BLaER1 treated with 17β-estradiol and CSF1 and Interleukin-3, amounts not matched to agents 10 nM and 100 nM (cell line): Measurements from ENCODE around the gene GLIS1.

Experiments used
- H3K27ac ChIP-seq, 11 experiments: shearing (Covaris generic); formaldehyde crosslinking; 2 replicates each; pipeline ENCODE4 v1.8.1; 2022
- H3K27me3 ChIP-seq, 11 experiments: shearing (Covaris generic); formaldehyde crosslinking; 2 replicates each; pipeline ENCODE4 v1.8.1; 2022
- H3K36me3 ChIP-seq, 11 experiments: shearing (Covaris generic); formaldehyde crosslinking; 2 replicates each; pipeline ENCODE4 v1.8.1; 2022
- H3K4me1 ChIP-seq, 10 experiments: shearing (Covaris generic); formaldehyde crosslinking; 2 replicates each; pipeline ENCODE4 v1.8.1; 2022
- H3K4me2 ChIP-seq, 11 experiments: shearing (Covaris generic); formaldehyde crosslinking; 2 replicates each; pipeline ENCODE4 v1.8.1; 2022
- H3K4me3 ChIP-seq, 10 experiments: shearing (Covaris generic); formaldehyde crosslinking; 2 replicates each; pipeline ENCODE4 v1.8.1; 2022
- H3K9ac ChIP-seq, 11 experiments: shearing (Covaris generic); formaldehyde crosslinking; 2 replicates each; pipeline ENCODE4 v1.8.1; 2022
- H3K9me3 ChIP-seq, 11 experiments: shearing (Covaris generic); formaldehyde crosslinking; replicated peaks in 1 of 11; 2 replicates each; pipeline ENCODE4 v1.8.1; 2022
- H4K20me1 ChIP-seq, 11 experiments: shearing (Covaris generic); formaldehyde crosslinking; 2 replicates each; pipeline ENCODE4 v1.8.1; 2022
- Cebpa-rat ChIP-seq, 11 experiments: shearing (Covaris generic); IDR thresholded peaks; 2 replicates each; pipeline ENCODE4 v1.8.1; 2022

Gene GLIS1

DNA sequence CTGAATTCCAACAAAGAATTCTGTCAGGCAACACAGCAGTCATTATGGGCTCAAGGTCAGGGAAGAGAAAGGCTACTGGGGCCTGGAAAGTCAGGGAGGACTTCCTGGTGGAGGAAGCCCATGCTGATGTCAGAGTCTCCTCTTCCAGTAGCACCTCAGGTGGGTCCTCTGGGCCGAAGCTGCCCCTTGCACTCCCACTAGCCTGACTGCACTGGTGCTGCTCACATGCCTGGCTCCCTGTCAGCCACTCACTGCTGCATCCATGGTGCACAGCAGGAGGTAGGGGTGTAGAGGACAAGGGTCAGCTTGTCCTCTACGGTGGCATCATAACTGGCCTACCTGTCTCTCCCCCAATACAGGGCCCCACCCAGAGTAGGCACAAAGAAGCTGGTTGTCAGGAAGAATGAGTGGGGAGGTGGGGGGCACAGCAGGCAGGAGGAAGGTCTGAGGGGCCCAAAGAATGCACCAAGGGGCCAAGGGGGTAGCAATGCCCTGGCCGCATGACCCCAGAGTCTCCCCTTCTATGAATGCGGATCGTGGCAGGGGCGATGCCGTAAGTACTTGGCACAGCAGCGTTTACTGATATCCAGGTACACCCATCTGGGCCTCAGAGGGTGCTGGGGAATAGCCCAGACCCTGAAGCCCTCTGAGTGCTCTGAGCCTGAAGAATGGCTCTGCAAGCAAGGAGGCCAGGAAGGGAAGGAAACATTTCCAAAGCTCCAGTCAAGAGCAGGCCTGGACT lies 80.3 kb downstream of the GLIS1 start:
- Histone ChIP-seq H3K4me3 (no peak overlapping the region), H3K9me3 (no peaks in the 10 kb centered on the region), H3K9ac (no peak overlapping the region), H3K27ac (no peak overlapping the region), H3K27me3 (no peaks in the 10 kb centered on the region), H3K4me1 (peaks cover 16 to 22% (median 21%) of the 10 kb centered on the region in 10 experiments; a peak in 19 of 20 replicates), H3K4me2 (no peak overlapping the region), H4K20me1 (no peaks in the 10 kb centered on the region; a peak in 2 of 22 replicates), H3K36me3 (no peaks in the 10 kb centered on the region)
- no peak for TF ChIP-seq Cebpa-rat (IDR thresholded peaks at IDR 0.05)

DNA sequence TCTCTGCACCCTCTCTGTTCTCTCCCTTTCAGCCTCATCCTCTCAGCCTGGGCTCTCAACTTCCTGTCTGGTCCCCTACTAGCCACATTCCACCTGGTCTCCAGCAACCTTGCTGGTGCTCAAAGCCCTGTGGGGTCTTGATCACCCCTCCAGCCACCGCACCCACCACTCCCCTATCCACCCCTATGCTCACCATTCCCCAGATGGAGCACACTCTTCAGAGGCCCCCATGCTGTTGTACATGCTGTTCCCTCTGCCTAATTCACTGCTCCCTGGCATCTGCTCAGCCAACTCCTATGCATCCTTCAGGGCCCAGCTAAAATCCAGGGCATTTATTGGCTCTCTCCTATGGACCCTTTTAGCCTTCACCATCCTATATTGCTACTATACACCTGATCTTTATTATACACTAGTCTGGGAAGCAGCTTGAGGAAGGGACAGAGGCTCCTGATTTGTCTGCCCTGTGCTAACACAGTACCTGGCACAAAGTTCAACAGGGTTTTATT lies 81.0 kb downstream of the GLIS1 start:
- H3K9ac ChIP-seq: no peak overlapping the region
- H3K27ac ChIP-seq: no peak overlapping the region
- H3K4me3 ChIP-seq: no peak overlapping the region
- no peaks in the 10 kb centered on the region for H3K9me3 ChIP-seq
- no peaks in the 10 kb centered on the region for H3K36me3 ChIP-seq
- peaks cover 16 to 22% (median 21%) of the 10 kb centered on the region in 10 experiments; a peak in 19 of 20 replicates for H3K4me1 ChIP-seq
- H4K20me1 ChIP-seq: no peaks in the 10 kb centered on the region; a peak in 2 of 22 replicates
- no peaks in the 10 kb centered on the region for H3K27me3 ChIP-seq
- H3K4me2 ChIP-seq: no peak overlapping the region
- TF ChIP-seq Cebpa-rat (IDR thresholded peaks at IDR 0.05): no peak

DNA sequence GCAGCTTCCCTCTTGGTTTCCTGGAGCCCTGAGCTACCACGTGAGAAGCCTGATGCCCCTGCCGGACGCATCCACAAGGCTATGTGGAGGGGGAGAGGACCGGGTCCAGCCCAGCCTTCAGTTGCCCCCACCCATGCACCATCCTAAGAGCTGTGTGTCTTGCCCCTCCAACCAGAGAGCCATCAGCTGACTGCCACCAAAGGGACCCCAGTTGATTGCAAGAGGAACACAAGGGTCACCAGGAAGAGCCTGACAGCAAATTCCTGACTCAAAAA lies 81.5 kb downstream of the GLIS1 start:
- no peak for TF ChIP-seq Cebpa-rat (IDR thresholded peaks at IDR 0.05)
- H3K27me3 ChIP-seq: no peaks in the 10 kb centered on the region
- H3K4me3 ChIP-seq: no peak overlapping the region

DNA sequence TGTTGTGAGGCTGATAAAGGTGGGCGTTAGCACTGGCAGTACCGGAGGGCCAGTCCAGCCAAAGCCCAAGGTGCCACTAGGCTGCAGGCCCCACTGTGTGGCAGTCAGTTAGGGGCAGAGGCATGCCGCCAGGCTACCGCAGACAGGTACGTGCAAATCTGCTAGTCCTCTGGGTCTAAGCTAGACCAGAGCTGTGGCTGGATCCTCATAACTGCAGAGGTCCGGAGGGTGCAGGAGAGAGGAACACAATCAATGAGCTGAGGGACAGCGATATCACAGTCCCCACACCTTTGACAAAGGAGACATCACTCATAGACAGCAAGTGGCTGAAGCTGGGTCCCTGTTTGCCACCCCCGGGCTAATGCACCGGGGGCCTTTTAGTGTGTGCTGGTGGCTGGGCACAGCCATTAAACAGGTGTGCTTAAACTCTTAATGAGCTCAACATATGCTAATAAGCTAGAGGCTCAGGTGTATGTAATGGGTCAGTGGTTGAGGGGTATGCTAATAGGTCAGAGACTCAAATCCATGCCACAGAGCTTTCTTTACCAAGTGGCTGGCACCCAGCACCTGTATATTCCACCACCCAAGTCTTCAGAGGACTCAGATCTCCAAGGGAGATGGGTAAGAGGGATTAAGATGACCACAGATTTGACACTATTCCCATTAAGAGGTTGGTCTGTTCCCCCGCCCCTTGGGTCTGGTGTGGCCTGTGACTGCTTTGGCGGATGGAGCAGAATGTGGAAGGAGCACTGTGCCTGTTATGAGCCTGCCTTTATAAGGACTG lies 82.0 kb downstream of the GLIS1 start:
- peak overlapping the region; percentile 17 to 76 (median 53); a peak in 17 of 22 replicates for H3K4me2 ChIP-seq
- H3K27me3 ChIP-seq: no peaks in the 10 kb centered on the region

More for the DNA sequence above, 81.5 kb downstream of the GLIS1 start:
- Histone ChIP-seq H3K9ac (no peak overlapping the region), H3K4me1 (peaks cover 16 to 22% (median 21%) of the 10 kb centered on the region in 10 experiments; a peak in 19 of 20 replicates), H4K20me1 (no peaks in the 10 kb centered on the region; a peak in 2 of 22 replicates), H3K27ac (no peak overlapping the region), H3K9me3 (no peaks in the 10 kb centered on the region), H3K36me3 (no peaks in the 10 kb centered on the region), H3K4me2 (peak overlapping the region in 3 of 11 experiments; percentile 2 to 73 (median 62); a peak in 2 of 22 replicates)

DNA sequence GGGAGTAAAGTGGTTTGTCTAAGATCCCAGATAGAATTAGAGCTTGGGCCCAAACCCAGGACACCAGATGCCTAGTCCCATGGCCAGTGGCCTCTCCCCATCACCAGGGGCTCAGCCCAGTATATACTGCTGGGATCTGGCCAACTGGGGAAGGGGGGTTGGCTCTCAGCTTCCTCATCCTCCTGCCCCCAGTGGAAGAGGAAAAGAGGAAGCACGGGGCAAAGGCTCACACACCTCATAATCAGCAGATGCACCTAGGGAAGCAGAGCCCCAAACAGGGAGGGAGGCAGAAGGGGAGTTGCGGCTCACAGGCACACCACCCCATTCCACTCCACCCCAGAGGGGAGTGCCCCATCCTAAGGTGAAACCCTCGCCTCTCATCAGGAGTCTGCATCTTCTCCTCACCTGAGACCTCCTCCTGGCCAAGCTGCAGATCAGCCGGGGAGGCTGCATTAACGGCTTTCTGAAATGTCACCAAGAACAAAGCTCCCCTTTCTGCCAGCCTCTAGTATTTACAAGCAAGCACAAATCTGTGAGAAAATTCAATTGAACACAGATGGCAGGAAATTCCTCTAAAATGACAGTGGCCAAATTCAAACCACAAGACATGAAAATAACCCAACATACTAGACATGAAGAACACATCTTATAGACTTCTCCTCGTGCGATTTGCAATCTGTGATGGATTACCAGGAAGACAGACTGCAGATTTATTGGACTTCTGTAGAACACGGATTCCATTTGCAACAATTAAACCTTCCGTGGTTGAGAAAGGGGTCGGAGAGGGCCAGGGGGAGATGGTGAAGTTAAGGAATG lies 82.8 kb downstream of the GLIS1 start:
- Histone ChIP-seq H3K4me2 (peak overlapping the region; percentile 17 to 76 (median 53); a peak in 21 of 22 replicates), H3K27me3 (no peaks in the 10 kb centered on the region), H3K9me3 (no peaks in the 10 kb centered on the region), H4K20me1 (no peaks in the 10 kb centered on the region; a peak in 2 of 22 replicates), H3K36me3 (no peaks in the 10 kb centered on the region), H3K27ac (no peak overlapping the region), H3K4me1 (peaks cover 16 to 22% (median 21%) of the 10 kb centered on the region in 10 experiments; a peak in 19 of 20 replicates), H3K9ac (no peak overlapping the region), H3K4me3 (no peak overlapping the region)
- TF ChIP-seq Cebpa-rat (IDR thresholded peaks at IDR 0.05): no peak

More for the DNA sequence above, 82.0 kb downstream of the GLIS1 start:
- Histone ChIP-seq H4K20me1 (no peaks in the 10 kb centered on the region; a peak in 2 of 22 replicates), H3K27ac (no peak overlapping the region), H3K9ac (no peak overlapping the region), H3K4me1 (peaks cover 16 to 22% (median 21%) of the 10 kb centered on the region in 10 experiments; a peak in 19 of 20 replicates), H3K9me3 (no peaks in the 10 kb centered on the region), H3K36me3 (no peaks in the 10 kb centered on the region), H3K4me3 (no peak overlapping the region)
- no peak for TF ChIP-seq Cebpa-rat (IDR thresholded peaks at IDR 0.05)

DNA sequence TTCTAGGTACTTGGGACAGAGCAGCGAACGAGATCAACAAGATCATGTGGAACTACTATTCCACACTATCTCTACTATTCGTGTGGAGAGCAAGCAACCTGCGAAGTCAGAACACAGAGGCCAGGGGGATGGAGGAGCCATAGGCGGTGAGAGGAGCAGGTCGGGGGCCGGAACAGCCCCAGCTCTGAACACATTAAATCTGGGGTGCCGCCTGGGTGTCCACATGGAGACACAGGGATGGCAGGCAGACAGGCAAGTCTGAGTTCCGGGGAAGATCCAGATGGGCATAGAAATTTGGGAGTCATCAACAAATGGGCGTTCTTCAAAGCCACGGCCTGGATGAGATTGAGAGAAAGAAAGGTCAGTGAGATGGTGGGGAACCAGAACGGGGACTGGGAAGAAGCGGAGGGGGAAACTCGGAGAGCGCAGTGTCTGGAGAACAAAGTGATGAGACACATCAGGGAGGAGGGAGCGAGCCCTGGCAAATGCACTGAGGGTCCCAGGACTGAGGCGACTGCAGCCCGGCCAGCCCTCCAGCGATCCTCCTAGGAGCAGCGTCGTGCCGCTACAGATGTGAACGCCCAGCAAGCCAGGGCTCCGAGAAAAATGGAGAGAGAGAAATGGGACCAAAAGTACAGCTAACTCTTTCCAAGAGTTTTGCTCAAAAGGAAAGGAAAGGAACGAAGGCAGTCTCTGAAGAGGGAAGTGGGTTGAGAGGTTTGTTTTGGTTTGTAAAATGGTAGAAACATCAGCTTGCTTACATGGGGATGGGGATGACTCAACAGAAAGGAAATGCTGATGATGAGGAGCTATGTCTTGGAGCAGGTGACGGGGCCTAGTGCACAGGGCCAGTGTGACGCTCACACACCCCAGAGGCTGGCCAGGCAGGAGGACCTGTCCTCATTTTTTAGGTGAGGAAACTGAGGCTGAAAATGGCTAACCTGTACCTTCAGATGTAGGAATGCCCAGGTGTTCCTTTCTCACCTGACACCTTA lies 84.5 kb downstream of the GLIS1 start:
- H3K27me3 ChIP-seq: no peaks in the 10 kb centered on the region
- no peaks in the 10 kb centered on the region for H3K9me3 ChIP-seq
- H3K4me1 ChIP-seq: peaks cover 16 to 22% (median 21%) of the 10 kb centered on the region in 10 experiments; a peak in 19 of 20 replicates
- H3K4me2 ChIP-seq: peak overlapping the region in 3 of 11 experiments; percentile 21 to 33 (median 32); a peak in 4 of 22 replicates
- no peak overlapping the region for H3K4me3 ChIP-seq
- no peak overlapping the region for H3K9ac ChIP-seq
- TF ChIP-seq Cebpa-rat (IDR thresholded peaks at IDR 0.05): no peak
- no peaks in the 10 kb centered on the region; a peak in 2 of 22 replicates for H4K20me1 ChIP-seq
- no peaks in the 10 kb centered on the region for H3K36me3 ChIP-seq
- H3K27ac ChIP-seq: no peak overlapping the region

DNA sequence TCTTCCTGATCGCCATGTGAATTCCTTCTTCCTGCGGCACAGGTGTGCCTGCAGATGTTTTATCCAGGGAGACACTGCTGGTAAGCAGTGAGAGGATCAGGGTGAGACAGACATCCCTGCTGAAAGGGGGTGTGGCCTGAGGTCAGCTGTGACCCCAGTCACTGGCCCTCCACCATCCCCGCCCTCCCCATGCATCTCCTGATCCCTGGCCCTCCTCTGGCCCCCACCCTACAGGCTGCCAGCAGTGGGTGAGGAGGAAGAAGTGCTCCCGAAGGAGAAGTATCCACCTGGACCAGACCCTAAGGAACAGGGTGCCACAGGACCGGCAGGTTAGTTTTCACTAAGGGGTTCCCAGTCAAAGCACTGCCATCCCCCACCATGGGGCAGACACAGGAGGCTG lies 85.3 kb downstream of the GLIS1 start:
- Histone ChIP-seq H3K27ac (no peak overlapping the region), H4K20me1 (no peaks in the 10 kb centered on the region; a peak in 2 of 22 replicates), H3K4me1 (peaks cover 16 to 22% (median 21%) of the 10 kb centered on the region in 10 experiments; a peak in 19 of 20 replicates), H3K4me3 (no peak overlapping the region), H3K36me3 (no peaks in the 10 kb centered on the region), H3K4me2 (no peak overlapping the region), H3K9me3 (no peaks in the 10 kb centered on the region), H3K9ac (no peak overlapping the region), H3K27me3 (no peaks in the 10 kb centered on the region)
- TF ChIP-seq Cebpa-rat (IDR thresholded peaks at IDR 0.05): no peak

DNA sequence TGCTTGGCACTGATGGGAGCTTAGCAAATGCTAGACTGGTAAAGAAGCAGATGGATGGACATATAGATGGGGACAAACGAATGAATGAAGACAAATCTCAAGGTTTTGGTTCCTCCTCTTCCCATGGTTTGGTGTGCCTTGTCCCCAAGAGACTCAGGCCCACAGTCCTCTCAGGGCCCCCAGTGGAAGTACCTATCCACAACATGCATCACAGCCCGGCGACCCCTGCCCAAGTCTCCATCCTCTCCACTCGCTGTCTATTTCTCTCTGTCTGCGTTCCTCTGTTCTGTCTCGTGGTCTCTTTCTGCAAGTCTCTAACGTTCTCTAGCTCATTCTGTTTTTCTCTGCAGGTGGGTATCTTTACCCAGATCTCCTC lies 85.8 kb downstream of the GLIS1 start:
- Histone ChIP-seq H3K36me3 (no peaks in the 10 kb centered on the region), H3K4me1 (peaks cover 16 to 22% (median 21%) of the 10 kb centered on the region in 10 experiments; a peak in 19 of 20 replicates), H3K9me3 (no peaks in the 10 kb centered on the region), H3K9ac (no peak overlapping the region), H3K27ac (no peak overlapping the region), H3K4me3 (no peak overlapping the region), H3K4me2 (no peak overlapping the region), H3K27me3 (no peaks in the 10 kb centered on the region), H4K20me1 (no peaks in the 10 kb centered on the region; a peak in 2 of 22 replicates)
- TF ChIP-seq Cebpa-rat (IDR thresholded peaks at IDR 0.05): no peak
